Measurements from ENCODE around the gene FBXW9.

- TF ChIP-seq RARB (CRISPR knock-in tag; IDR thresholded peaks at IDR 0.05) (no peak; the same call in 1 of the 2 replicates), ARNTL (CRISPR knock-in tag; IDR thresholded peaks at IDR 0.05; ENCODE audit: borderline replicate concordance, low read depth) (no peak), OSR1 (CRISPR knock-in tag; IDR thresholded peaks at IDR 0.05) (no peak), PPARA (CRISPR knock-in tag; IDR thresholded peaks at IDR 0.05; ENCODE audit: borderline replicate concordance) (no peak)
- TF ChIP-seq, protein P1, sequence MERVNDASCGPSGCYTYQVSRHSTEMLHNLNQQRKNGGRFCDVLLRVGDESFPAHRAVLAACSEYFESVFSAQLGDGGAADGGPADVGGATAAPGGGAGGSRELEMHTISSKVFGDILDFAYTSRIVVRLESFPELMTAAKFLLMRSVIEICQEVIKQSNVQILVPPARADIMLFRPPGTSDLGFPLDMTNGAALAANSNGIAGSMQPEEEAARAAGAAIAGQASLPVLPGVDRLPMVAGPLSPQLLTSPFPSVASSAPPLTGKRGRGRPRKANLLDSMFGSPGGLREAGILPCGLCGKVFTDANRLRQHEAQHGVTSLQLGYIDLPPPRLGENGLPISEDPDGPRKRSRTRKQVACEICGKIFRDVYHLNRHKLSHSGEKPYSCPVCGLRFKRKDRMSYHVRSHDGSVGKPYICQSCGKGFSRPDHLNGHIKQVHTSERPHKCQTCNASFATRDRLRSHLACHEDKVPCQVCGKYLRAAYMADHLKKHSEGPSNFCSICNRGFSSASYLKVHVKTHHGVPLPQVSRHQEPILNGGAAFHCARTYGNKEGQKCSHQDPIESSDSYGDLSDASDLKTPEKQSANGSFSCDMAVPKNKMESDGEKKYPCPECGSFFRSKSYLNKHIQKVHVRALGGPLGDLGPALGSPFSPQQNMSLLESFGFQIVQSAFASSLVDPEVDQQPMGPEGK (CRISPR knock-in tag; IDR thresholded peaks at IDR 0.05; ENCODE audit: borderline replicate concordance): no peak
- TF ChIP-seq, protein P2, sequence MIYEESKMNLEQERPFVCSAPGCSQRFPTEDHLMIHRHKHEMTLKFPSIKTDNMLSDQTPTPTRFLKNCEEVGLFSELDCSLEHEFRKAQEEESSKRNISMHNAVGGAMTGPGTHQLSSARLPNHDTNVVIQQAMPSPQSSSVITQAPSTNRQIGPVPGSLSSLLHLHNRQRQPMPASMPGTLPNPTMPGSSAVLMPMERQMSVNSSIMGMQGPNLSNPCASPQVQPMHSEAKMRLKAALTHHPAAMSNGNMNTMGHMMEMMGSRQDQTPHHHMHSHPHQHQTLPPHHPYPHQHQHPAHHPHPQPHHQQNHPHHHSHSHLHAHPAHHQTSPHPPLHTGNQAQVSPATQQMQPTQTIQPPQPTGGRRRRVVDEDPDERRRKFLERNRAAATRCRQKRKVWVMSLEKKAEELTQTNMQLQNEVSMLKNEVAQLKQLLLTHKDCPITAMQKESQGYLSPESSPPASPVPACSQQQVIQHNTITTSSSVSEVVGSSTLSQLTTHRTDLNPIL (CRISPR knock-in tag; IDR thresholded peaks at IDR 0.05; ENCODE audit: low read depth): no peak
Measured at GRCh38 chr19:12696366-12697335, at the start of gene FBXW9.

Measured in SK-N-SH treated with all-trans-retinoic acid at 6 μM for 48 hours (cell line).